Endodermal cell (in vitro differentiated cells): ENCODE measurements around the gene C11orf21. TPM values are rescaled to one million over a fixed set of nuclear protein-coding genes. Genes with fewer than 3 reads are reported as not detected.

Experiments used
- DNase-seq: peaks from one replicate; pipeline ENCODE4 v3.0.0-alpha.2; 2017
- H3K27ac ChIP-seq: 2 replicates; pipeline ENCODE4 v1.5.1; 2013; ENCODE audit warnings: mild to moderate bottlenecking, low read depth, low read length, moderate library complexity
- H3K27me3 ChIP-seq: 2 replicates; pipeline ENCODE4 v1.6.1; 2013; ENCODE audit warnings: mild to moderate bottlenecking, low read length, moderate library complexity; ENCODE audit not compliant: insufficient read depth, control insufficient read depth, poor library complexity, severe bottlenecking
- H3K36me3 ChIP-seq: 2 replicates; pipeline ENCODE4 v1.7.0; 2013; ENCODE audit warnings: mild to moderate bottlenecking, low read length, moderate library complexity; ENCODE audit not compliant: control insufficient read depth, insufficient read depth
- H3K4me1 ChIP-seq: one replicate; pipeline ENCODE4 v1.7.0; 2013; ENCODE audit warnings: low read length; ENCODE audit not compliant: control insufficient read depth, insufficient read depth
- H3K4me3 ChIP-seq: 2 replicates; pipeline ENCODE4 v1.5.1; 2013; ENCODE audit warnings: mild to moderate bottlenecking, low read length, moderate library complexity
- H3K9ac ChIP-seq: 2 replicates; pipeline ENCODE4 v1.6.1; 2013; ENCODE audit warnings: mild to moderate bottlenecking, low read length, moderate library complexity; ENCODE audit not compliant: poor library complexity, severe bottlenecking; ENCODE audit errors: extremely low read depth
- H3K9me3 ChIP-seq: 2 replicates; pipeline ENCODE4 v1.6.1; 2013; ENCODE audit warnings: mild to moderate bottlenecking, low read length, moderate library complexity; ENCODE audit not compliant: control insufficient read depth
- H3K27ac Mint-ChIP-seq: 2 replicates; pipeline ENCODE4 v1.8.0; 2020; ENCODE audit warnings: mixed read lengths
- H3K27me3 Mint-ChIP-seq: 2 replicates; pipeline ENCODE4 v1.8.0; 2021; ENCODE audit warnings: mild to moderate bottlenecking, mixed read lengths; ENCODE audit not compliant: insufficient read depth
- H3K36me3 Mint-ChIP-seq: 2 replicates; pipeline ENCODE4 v1.8.0; 2020; ENCODE audit warnings: low read depth, mixed read lengths
- H3K4me1 Mint-ChIP-seq: 2 replicates; pipeline ENCODE4 v1.8.0; 2020; ENCODE audit warnings: mixed read lengths
- H3K4me3 Mint-ChIP-seq: 2 replicates; pipeline ENCODE4 v1.8.0; 2020; ENCODE audit warnings: mild to moderate bottlenecking, moderate library complexity, mixed read lengths
- H3K9me3 Mint-ChIP-seq: 2 replicates; pipeline ENCODE4 v1.8.0; 2020; ENCODE audit warnings: mild to moderate bottlenecking, mixed read lengths
- CTCF ChIP-seq: fragments of 200-600 bp; sonication (generic); conservative IDR thresholded peaks from 2 replicates; pipeline ENCODE4 v1.5.0; 2021; ENCODE audit warnings: antibody characterized with exemption, mild to moderate bottlenecking
- WGBS, 2 experiments: methylation state at CpG; one replicate each; pipeline versions ENCODE4 v1.1.5 to v1.1.7; 2013; ENCODE audit warnings: missing lambda C conversion rate in 2 of 2, mixed read lengths in 1 of 2; ENCODE audit not compliant: insufficient coverage in 1 of 2, insufficient read length in 1 of 2; 5-methylcytosine and 5-hydroxymethylcytosine counted together
- total RNA-seq, 2 donors: library from RNA; stranded (reverse); fragmentation: NEBNext Ultra II Directional in 1 of 2; extraction: Animal tissue kit (Norgen Biotek cat#: 25700) in 1 of 2; gene quantifications; 2 replicates in 1 of 2; 3 replicates in 1 of 2; pipeline ENCODE4 v1.2.1, GENCODE V29; 2021

C11orf21 gene
- total RNA-seq, 2 donors from 2014 or later: 0.20 TPM; not detected in 1

- H3K9me3 Mint-ChIP-seq: peaks cover 7% of the 10 kb centered on the region
- no peak for TF ChIP-seq CTCF
- no peaks in the 10 kb centered on the region for H3K36me3 ChIP-seq
- H3K27me3 ChIP-seq: no peaks in the 10 kb centered on the region
- H3K4me1 Mint-ChIP-seq: no peaks in the 10 kb centered on the region
- H3K27ac Mint-ChIP-seq: no peak overlapping the region
- H3K4me3 Mint-ChIP-seq: no peak overlapping the region
- no peak overlapping the region for H3K4me3 ChIP-seq
- no peak overlapping the region for H3K9ac ChIP-seq
- H3K36me3 Mint-ChIP-seq: no peaks in the 10 kb centered on the region
- DNase-seq: no peak
- peaks cover 16% of the 10 kb centered on the region for H3K27me3 Mint-ChIP-seq
- H3K4me1 ChIP-seq: no peaks in the 10 kb centered on the region
- no peak overlapping the region for H3K27ac ChIP-seq
- 88 to 90% methylated on average over 4 to 9 of the region's 9 CpGs for WGBS, 2 experiments
- no peaks in the 10 kb centered on the region for H3K9me3 ChIP-seq
These were observed 51.7 kb downstream of the C11orf21 start for GRCh38 chr11:2250041-2250440.

GRCh38 chr11:2249189-2249916 lies 52.4 kb downstream of the C11orf21 start:
- H3K36me3 Mint-ChIP-seq: no peaks in the 10 kb centered on the region
- peaks cover 3% of the 10 kb centered on the region for H3K9me3 Mint-ChIP-seq
- H3K4me1 Mint-ChIP-seq: no peaks in the 10 kb centered on the region
- no peak for DNase-seq
- TF ChIP-seq CTCF: no peak
- 85 to 100% methylated on average over 9 to 19 of the region's 20 CpGs for WGBS, 2 experiments
- Histone ChIP-seq H3K36me3 (no peaks in the 10 kb centered on the region), H3K4me1 (no peaks in the 10 kb centered on the region), H3K27me3 (no peaks in the 10 kb centered on the region), H3K9ac (no peak overlapping the region), H3K4me3 (no peak overlapping the region), H3K27ac (no peak overlapping the region), H3K9me3 (no peaks in the 10 kb centered on the region)
- peaks cover 13% of the 10 kb centered on the region for H3K27me3 Mint-ChIP-seq
- H3K27ac Mint-ChIP-seq: no peak overlapping the region
- no peak overlapping the region for H3K4me3 Mint-ChIP-seq

- Histone ChIP-seq H3K36me3 (no peaks in the 10 kb centered on the region), H3K27ac (no peak overlapping the region), H3K4me1 (no peaks in the 10 kb centered on the region), H3K9me3 (no peaks in the 10 kb centered on the region), H3K4me3 (no peak overlapping the region), H3K27me3 (no peaks in the 10 kb centered on the region), H3K9ac (no peak overlapping the region)
- Mint-ChIP-seq H3K4me1 (no peaks in the 10 kb centered on the region), H3K36me3 (no peaks in the 10 kb centered on the region), H3K9me3 (no peaks in the 10 kb centered on the region), H3K4me3 (no peak overlapping the region), H3K27me3 (peaks cover 15% of the 10 kb centered on the region), H3K27ac (no peak overlapping the region)
- no peak for DNase-seq
- WGBS, 2 experiments: 91 to 100% methylated on average over 6 to 7 of the region's 7 CpGs
- no peak for TF ChIP-seq CTCF
These were observed 53.0 kb downstream of the C11orf21 start for GRCh38 chr11:2248762-2249161.
